ENCODE data around the gene CCDC91.
"Not testable (repeated sequence)": the region's sequence is repeated elsewhere in the genome, so short reads cannot be mapped to it uniquely, and the experiment has no call there.

The CCDC91 gene

DNA sequence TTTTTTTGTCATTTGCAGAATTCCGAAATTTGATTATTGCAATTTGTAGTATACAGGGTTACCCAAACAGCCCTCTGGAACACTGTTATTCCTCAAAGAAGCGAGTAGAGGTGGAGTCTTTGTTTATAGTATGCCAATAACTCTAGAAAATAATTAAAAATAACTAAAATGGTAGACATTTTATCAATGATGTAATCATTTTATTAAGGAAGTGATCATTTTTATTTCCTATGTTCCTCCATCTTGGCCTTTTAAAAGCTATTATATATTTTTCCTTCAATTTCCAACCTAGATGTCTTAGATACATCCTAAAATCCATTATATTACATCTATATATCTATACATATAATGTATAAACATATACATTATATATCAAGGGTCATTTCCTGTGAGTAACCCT, 106.0 kb downstream of the CCDC91 start:
- no peak for DNase-seq

DNA sequence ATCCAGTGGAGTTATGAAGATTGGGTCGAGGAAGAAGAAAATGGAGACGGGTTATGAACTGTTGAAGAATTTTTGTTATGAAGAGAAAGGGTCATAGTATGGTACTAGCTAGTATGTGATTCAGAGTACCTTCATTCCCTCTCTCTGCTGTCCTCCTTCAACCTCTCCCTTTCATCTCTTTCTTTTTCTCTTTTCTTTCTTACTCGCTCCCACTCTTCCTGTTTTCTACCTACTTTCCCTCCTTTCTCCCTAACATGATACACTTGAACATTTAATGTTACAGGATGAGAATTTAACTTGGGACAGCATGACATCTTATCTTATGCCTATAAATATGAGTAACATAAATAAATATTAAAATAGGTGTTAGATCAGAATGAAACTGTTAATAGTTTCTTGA, 112.9 kb downstream of the CCDC91 start:
- DNase-seq = no peak

DNA sequence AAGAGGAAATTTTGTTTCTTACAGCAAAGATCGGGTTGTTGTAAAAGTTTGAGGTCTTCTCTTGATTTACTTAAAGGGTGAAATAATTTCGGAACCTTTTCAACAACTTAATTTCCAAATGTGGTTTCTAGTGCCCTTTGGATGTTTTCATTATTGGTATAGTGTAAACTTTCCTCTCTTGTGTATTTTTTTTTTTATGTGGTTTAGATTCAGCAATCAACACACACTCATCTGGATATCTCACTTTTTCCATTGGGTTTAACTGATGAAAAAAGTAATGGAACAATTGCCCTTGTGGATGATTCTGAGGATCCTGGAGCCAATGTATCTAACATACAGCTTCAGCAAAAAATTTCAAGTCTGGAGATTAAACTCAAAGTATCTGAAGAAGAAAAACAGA, 116.3 kb downstream of the CCDC91 start:
- no peak for DNase-seq

DNA sequence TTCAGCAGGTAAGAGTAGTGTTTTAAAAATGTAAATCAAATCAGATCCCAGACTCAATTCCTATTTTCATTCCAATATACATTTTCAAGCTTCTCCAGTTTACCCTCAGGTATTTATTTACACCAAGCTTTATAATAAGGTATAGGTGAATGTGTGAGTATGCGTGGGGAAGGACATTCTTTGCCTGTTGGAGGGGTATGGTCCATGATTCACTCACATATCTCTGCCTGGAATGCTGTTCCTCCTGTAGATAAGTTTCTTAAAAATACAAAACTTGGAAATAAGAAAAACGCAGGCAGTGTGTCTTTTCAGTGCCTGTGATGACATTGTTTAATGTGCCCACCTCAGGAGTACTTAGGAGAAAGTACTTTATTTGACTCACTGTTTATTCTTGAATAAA, 118.6 kb downstream of the CCDC91 start:
- DNase-seq = no peak

DNA sequence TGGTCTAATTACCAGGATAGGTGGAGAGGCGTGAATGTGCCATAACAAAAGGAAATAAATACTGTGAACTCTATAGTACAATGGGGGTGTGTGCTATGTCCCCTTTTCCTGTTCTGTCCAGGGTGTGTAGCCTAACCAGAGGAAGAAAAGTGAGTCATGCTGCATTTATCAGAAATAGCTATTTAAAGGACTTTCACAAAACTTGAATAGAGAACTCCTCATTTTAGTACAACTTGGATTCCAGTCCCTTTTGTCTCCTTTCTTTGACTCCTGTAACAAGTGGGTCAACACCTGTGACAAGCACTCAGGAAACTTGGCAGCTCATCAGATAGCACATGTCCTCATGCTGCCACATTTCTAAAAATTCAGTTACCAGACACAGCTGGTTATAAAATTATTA, 123.4 kb downstream of the CCDC91 start:
- DNase-seq = no peak

DNA sequence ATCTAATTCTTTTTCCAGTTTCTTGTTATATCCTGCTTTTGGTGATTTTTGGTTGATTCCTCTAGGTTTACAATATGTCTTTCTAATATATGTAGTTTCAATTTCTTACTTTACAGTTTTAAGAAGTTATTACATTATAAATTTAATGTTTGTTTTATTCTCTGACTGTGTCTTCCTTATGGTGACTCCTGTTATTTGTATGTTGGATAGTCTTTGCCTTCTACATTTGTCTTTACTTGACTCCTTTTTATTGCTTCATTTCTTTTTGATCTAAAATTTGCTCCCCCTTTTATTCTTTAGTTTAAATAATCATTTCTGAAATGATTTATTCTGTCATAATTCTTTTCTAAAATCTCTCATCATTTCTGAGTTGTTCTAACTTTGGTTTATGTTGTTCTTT, 125.8 kb downstream of the CCDC91 start:
- DNase-seq = no peak

DNA sequence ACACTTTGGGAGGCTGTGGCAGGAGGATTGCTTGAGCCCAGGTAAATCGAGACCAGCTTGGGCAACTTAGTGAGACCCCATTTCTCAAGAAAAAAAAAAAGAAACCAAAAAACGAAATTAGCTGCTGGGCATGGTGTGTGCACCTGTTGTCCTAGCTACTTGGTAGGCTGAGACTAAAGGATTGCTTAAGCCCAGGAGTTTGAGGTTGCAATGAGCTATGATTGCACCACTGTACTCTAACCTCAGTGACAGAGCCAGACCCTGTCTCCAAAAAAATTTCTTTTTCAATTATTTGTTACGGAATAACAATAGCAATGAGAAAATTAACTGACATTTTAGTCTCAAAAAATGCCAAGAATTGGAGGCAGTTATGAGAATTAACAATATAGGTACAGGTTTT, 128.0 kb downstream of the CCDC91 start:
- no peak for DNase-seq

DNA sequence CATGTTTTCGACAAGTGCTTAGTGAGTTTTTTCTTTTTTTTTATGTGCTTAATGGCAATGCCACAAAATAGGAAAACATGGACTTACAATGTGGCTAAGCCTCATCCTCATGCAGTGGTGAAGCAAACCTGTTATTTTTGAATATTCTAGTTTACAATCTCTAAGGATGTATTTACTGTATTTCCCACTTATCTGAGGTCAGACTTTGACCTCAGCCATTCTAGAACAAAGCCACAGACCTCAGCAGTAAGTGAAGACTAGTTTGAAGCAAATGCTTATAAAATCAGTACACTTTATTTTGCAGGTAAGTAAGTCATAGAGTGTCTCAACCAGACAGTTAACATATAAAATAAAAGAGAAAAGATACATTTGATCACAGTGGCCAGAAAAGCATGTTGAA, 130.1 kb downstream of the CCDC91 start:
- no peak for DNase-seq

DNA sequence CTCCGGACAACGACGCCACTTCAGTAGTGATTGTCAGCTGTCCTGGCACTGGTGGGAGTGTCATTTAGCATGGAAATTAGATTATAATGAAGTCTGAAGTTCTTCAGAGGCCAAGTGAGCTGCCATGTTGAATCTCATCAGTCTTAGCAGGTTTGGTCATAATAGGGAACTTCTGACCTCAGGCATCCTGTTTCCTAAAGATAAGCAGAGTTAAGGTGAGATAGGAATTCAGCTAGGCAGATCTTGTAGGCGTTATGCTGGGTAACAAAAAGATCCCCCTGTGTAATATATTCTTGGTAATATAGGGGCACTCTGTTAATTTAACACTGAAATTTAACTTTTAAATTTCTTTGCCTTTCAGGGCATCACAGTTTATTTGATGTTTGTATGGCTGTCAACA, 137.5 kb downstream of the CCDC91 start:
- no peak for DNase-seq

DNA sequence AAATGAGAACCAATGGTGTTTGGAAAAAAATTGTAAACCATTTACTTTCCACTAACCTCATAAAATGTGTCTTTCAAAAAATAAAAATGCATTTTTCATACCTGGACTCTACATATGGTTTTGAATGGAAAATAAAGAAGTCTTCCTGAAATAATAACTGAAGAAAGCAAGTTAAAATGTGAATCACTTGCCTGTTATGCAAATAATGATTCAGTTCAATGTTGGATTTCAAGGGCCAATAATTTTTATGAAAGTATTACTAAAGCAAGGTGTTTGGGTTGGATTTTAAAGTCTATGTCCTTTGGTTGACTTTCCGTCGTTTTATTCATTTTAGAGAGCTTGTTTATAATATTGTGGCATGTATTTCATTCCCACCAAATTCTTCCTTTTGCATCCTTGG, 138.7 kb downstream of the CCDC91 start:
- DNase-seq = no peak

DNA sequence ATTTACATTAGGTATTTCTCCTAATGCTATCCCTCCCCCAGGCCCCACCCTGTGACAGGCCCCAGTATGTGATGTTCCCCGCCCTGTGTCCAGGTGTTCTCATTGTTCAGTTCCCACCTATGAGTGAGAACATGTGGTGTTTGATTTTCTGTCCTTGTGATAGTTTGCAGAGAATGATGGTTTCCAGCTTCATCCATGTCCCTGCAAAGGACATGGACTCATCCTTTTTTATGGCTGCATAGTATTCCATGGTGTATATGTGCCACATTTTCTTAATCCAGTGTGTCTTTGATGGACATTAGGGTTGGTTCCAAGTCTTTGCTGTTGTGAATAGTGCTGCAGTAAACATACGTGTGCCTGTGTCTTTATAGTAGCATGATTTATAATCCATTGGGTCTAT, 139.5 kb downstream of the CCDC91 start:
- not testable (repeated sequence) for DNase-seq

DNA sequence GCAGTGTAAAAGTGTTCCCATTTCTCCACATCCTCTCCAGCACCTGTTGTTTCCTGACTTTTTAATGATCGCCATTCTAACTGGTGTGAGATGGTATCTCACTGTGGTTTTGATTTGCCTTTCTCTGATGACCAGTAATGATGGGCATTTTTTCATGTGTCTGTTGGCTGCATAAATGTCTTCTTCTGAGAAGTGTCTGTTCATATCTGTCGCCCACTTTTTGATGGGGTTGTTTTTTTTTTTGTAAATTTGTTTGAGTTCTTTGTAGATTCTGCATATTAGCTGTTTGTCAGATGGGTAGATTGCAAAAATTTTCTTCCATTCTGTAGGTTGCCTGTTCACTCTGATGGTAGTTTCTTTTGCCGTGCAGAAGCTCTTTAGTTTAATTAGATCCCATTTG, 140.0 kb downstream of the CCDC91 start:
- DNase-seq = not testable (repeated sequence)

DNA sequence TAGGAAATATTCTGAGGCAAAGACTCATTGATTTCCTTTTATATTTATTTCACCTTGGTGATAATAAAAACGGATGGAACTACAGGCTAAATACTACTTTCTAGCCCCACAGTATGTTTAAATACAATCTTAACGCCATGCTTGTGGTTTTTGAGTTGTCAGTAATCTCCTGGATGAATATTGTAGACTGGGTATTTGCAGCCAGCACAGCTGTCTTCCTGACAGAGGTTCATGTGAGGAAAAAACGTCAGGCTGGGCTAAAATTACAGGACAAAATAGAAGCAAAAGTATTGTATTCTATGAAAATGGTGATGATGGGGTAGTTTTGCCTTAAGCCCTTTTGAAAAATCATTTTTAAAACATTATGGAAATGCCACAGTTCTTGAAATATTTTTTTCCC, 140.9 kb downstream of the CCDC91 start:
- DNase-seq = no peak

DNA sequence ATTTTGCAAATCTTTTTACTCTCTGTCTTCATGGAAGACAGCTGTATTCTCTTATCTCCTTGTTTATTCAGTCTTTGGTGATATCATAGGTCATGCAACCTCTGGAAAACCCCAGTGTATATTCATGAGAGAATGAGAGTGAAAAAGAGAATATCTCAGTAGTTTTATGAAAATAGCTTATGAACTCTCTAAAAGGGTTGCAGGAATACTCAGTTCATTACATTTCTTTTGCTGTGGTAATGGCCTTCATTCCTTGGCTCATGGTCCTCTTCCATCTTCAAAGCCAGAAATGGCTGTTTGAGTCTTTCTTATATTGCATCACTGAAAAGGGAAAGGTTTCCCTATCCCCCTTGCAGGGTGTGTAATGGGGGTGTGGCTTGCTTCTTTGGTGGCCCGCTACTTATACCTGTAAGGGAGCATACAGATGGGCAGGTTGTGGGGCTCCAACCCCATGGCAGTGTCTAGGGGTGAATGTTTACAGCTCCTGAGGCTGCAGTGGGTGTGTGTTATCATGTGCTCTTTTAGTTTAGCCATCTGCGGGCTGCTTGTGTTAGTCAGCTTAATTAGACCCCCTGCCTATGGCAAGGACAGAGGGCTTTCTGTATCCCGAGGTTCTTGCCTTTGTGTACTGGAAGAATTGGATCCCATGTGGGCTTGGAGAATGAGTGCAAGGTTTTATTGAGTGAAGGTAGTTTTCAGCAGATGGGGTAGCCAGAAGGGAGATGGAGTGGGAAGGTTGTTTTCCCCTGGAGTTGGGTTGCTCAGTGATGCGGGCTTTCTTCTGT, 150.2 kb downstream of the CCDC91 start:
- no peak for DNase-seq

DNA sequence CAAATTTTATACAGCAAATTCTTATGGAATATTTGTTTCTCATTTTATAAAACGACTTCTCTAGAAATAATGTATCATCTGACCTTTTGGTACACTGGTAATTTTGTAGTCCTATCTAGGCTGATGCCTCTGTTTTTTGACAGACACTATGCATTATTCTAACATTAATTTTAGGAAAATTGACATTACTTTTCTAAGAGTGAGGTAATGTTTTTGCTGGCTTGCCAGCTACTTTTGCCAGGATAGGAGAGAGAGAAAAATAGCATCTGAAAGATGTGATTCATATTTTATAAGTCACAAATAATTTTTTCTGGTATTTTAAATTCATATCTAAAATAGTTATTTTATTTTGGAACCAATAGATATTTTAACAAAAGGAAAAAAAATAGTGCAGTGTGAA, 153.5 kb downstream of the CCDC91 start:
- DNase-seq = no peak

DNA sequence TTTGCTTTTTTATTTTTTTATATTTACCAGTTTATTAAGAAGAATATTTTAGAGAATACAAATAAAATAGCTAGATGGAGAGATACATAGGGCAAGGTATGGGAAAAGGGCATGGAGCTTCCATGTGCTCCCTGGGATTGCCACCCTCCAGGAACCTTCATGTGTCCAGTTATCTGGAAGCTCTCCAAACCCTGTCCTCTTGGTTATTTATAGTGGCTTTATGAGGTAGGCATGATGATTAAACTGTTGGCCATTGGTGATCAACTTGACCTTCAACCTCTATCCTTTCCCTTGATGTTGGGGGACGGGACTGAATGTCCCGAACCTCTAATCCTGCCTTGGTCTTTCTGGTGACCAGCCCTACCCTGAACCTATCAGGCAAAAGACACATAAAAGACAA, 156.3 kb downstream of the CCDC91 start:
- no peak for DNase-seq

DNA sequence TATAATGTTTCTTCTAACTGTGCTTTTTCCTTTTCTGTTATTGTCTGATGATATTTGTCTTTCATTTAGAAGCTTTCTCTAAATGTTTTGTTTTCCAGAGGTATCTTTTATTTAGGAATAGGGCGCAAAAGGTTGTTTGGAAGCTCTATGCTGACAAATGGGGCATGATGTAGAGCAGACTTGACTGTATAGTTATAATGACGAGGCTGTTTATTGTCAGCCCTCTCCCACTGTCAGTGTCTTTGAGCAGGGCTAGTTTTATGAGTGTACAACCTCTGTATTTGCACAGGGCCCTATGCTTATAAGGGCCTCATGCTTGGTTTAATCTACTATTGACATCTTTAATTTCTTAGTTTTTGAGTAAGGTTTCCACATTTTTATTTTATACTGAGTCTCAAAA, 158.9 kb downstream of the CCDC91 start:
- no peak for DNase-seq

DNA sequence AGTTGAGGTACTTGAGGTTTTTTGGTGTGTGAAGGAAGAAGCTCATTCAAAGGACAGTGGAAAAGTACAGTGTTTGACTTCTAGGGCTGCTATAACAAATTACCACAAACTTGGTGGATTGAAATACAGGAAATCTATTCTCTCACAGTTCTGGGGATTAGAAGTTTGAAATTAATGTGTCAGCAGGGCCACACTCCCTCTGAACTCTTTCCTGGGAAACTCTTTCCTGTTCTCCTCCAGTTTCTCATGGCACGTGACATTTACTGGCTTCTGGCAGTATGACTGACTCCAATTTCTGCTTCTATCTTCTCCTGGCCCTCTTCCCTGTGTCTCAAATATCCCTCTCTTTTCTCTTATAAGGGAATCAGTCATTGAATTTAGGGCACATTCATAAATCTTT, 160.2 kb downstream of the CCDC91 start:
- no peak for DNase-seq

DNA sequence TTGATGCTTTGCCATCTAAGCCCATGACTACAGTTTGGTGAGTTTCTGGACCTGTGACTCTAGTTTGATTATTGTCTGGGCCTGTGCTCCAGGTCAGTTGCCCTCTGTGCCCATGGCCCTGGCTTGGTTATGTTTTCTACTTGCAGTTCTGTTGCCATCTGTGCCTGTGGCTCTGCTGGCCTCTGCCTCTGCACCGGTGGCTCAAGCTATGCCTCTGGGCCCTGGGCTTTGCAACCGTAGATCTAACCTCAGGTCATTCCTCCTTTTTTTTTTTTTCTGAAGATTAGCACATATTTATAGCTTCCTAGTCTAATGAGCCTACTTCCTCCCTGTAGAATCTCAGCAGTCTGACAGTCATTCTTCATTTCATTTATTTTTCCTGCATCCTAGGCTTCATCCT, 161.2 kb downstream of the CCDC91 start:
- DNase-seq = no peak

DNA sequence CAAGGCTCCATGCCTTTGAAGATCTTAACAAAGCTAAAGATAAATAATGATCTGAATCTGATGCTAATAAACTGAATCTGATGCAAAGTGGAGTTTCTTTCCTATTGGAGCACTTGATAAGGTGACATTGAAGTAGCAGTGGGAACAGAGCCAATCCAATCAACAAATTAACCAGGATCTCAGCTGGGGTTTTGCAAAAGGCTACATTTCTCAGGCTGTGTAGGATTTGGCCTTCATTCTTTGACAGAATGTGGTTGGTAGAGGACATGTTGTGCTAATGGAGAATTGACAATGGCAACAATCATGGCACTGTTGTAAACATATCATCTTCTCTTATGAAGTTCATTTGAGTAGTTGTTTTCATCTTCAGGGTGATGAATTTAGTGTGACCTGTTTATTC, 164.9 kb downstream of the CCDC91 start:
- no peak for DNase-seq

DNA sequence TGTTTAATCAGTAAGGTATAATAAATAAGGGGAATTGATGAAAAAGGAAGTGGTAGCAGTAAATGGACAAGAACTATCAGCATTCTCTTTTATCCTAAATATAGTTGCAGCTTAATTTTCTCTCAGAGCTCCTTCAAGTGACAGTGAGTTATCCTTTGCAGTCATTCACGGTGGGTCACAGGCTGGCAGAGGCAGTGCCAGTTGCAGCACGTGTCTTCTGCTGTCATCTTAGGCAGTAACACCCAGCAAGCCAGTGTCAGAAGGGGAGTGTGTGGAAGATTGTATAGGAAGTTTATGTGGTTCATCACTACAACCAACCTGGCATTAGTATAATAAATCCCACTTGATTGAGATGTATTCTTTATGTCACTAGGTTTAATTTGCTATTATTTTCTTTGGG, 170.0 kb downstream of the CCDC91 start:
- DNase-seq = no peak

DNA sequence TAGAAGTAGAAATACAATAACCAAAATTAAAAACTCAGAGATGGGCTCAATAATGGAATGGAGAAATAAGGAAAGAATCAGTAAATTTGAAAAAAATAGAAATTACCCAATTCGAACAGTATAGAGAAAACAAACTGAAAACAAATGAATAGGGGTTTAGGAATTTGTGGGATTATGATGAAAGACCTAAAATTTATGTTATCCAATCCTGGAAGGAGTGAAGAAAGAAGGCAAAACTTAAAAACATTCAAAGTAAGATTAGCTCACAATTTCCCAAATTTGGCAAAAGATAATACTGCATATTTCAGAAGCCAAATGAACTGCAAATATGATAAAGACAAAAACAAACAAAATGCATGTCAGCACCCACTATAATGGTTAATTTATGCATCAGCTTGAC, 177.1 kb downstream of the CCDC91 start:
- no peak for DNase-seq

DNA sequence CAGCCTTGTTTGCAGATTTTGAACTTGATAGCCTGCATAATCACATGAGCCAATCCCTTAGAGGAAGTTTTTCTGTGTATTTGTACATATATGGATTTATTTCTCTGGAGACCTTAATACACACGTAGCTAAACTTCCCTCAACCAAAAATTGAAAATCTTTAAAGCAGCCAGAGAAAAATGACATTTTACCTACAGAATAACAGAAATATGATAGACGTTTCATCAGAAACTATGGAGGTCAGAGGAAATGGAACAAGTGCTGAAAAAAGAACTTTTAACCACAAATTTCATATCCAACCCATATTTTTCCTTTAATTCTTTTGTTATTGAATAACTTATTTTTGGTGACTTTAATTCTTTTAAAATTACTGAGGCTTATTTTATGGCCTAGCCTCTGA, 177.7 kb downstream of the CCDC91 start:
- no peak for DNase-seq

DNA sequence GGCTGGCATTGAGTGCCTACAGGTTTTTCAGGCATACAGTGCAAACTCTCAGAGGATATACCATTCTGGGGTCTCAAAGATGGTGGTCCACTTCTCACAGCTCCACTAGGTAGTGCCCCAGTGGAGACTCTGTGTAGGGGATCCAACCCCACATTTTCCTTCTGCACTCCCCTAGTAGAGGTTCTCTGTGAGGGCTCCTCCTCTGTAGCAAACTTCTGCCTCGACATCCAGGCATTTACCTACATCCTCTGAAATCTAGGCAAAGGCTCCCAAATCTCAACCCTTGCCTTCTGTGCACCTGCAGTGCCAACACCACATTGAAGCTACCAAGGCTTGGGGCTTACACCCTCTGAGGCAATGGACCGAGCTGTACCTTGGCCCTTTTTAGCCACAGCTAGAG, 179.2 kb downstream of the CCDC91 start:
- DNase-seq = no peak

DNA sequence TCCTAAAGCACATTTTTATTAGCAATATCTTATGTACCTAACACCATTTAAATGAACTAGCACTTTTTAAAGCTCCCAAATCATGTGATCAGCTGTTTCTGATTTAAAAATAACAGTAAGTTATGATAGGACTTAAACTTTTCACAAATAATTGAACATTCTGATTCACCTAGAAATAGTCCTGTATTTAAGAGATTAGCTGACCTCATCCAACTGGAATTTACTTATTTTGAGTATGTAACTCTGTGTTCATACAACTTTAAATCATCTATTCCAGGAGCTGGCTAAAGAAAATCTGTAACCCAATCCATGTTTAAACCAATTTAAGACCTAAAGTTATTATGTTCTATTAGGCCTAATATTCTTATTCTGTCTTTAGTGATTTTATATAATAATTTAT, 184.3 kb downstream of the CCDC91 start:
- DNase-seq = no peak

DNA sequence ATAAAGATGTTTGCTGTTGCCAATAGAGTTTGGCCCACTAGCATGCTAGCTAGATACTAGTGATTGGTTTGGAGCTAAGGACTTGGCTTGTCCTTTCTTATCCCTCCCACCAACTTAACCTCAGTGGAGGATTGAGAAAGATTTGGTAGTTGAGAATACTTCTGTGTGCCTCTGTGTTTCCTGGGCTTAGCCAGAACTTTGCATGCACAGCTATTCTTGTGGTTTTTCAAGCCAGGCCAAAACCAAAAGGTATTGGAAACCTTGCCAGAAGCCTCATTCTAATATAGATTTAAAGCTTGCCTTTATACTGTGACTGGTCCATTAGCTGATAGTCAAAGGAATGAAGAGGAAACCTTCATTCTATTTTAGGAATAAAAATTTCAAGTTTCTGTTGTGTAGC, 188.5 kb downstream of the CCDC91 start:
- DNase-seq = no peak
